Effector memory CD4-positive, alpha-beta T cell (primary cell): ENCODE data around the gene FOXP1.

ENCODE experiments used
- DNase-seq, 3 donors: peaks; one replicate each; pipeline ENCODE4 v3.0.0-alpha.2; 2020
- H3K27ac ChIP-seq: 2 replicates; pipeline ENCODE4 v1.7.0; 2013; ENCODE audit warnings: mild to moderate bottlenecking, low read length, moderate library complexity; ENCODE audit not compliant: insufficient read depth, poor library complexity, severe bottlenecking
- H3K27me3 ChIP-seq: replicated peaks from 2 replicates; pipeline ENCODE4 v1.7.0; 2013; ENCODE audit warnings: mild to moderate bottlenecking, low read length; ENCODE audit not compliant: insufficient read depth, control insufficient read depth, poor library complexity, severe bottlenecking
- H3K36me3 ChIP-seq: 2 replicates; pipeline ENCODE4 v1.7.0; 2013; ENCODE audit warnings: mild to moderate bottlenecking, low read length, moderate library complexity; ENCODE audit not compliant: control insufficient read depth, insufficient read depth
- H3K4me1 ChIP-seq: 2 replicates; pipeline ENCODE4 v1.7.0; 2013; ENCODE audit warnings: low read length, mild to moderate bottlenecking; ENCODE audit not compliant: control insufficient read depth, insufficient read depth, poor library complexity, severe bottlenecking
- H3K4me3 ChIP-seq: 2 replicates; pipeline ENCODE4 v1.7.0; 2013; ENCODE audit warnings: low read length, low read depth, mild to moderate bottlenecking; ENCODE audit not compliant: insufficient read depth, poor library complexity, severe bottlenecking
- H3K9me3 ChIP-seq: 2 replicates; pipeline ENCODE4 v1.7.0; 2013; ENCODE audit warnings: mild to moderate bottlenecking, low read length, moderate library complexity; ENCODE audit not compliant: control insufficient read depth

Gene FOXP1

GRCh38 chr3:71266875-71267274 lies 316.7 kb downstream of the FOXP1 start:
- Histone ChIP-seq H3K4me3 (no peak overlapping the region), H3K27me3 (no peaks in the 10 kb centered on the region), H3K9me3 (no peaks in the 10 kb centered on the region), H3K27ac (no peak overlapping the region), H3K4me1 (no peaks in the 10 kb centered on the region), H3K36me3 (no peaks in the 10 kb centered on the region)
- no peak for DNase-seq

DNA sequence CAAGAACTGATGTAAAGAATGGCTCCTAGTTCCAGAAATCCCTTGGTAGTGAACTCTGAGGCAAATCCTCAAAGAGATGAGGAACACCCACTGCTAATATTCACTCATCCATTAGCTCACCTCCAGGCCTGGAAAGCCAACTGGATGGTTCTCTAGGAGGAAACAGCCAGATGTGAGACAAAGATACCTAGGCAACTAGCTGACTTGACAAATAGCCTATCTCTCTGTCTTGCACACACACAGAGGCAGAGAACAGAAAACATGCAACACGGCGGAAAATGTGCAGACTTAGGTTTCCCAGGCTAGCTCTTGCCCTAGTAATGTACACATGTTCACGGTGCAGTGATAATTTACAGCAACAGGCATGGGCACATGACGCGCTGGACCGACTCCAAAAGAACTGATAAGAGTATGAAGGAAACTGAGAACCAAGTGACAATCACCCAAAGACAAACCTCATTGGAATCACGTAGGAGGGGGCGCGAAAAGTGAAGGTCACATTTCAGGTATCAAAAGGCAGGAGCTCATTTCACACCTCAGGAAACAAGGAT lies 318.1 kb downstream of the FOXP1 start:
- H3K27me3 ChIP-seq: no peaks in the 10 kb centered on the region
- no peaks in the 10 kb centered on the region for H3K4me1 ChIP-seq
- H3K9me3 ChIP-seq: no peaks in the 10 kb centered on the region
- no peak for DNase-seq
- no peaks in the 10 kb centered on the region for H3K36me3 ChIP-seq
- no peak overlapping the region for H3K27ac ChIP-seq
- H3K4me3 ChIP-seq: no peak overlapping the region

DNA sequence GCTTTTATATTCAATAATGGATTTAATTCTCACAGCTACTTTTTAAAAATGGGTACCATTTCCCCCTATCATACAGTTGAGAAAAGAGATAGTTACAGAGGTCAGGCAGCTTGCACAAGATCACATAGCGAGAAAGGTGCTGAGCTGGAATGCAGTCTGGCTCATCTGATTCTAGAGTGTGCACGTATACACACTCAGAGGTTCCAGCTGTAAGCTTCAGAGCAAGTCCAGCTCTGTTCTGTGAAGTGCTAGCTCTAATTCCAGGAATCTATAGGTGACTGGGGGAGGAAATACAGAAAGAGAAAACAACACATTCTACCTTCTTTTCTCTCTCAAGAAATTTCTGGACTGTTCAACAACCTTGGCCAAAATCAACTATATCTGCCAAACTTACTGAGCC lies 318.7 kb downstream of the FOXP1 start:
- DNase-seq: no peak
- no peak overlapping the region for H3K27ac ChIP-seq
- no peaks in the 10 kb centered on the region for H3K36me3 ChIP-seq
- H3K27me3 ChIP-seq: no peaks in the 10 kb centered on the region
- H3K4me1 ChIP-seq: no peaks in the 10 kb centered on the region
- H3K9me3 ChIP-seq: no peaks in the 10 kb centered on the region
- no peak overlapping the region for H3K4me3 ChIP-seq

DNA sequence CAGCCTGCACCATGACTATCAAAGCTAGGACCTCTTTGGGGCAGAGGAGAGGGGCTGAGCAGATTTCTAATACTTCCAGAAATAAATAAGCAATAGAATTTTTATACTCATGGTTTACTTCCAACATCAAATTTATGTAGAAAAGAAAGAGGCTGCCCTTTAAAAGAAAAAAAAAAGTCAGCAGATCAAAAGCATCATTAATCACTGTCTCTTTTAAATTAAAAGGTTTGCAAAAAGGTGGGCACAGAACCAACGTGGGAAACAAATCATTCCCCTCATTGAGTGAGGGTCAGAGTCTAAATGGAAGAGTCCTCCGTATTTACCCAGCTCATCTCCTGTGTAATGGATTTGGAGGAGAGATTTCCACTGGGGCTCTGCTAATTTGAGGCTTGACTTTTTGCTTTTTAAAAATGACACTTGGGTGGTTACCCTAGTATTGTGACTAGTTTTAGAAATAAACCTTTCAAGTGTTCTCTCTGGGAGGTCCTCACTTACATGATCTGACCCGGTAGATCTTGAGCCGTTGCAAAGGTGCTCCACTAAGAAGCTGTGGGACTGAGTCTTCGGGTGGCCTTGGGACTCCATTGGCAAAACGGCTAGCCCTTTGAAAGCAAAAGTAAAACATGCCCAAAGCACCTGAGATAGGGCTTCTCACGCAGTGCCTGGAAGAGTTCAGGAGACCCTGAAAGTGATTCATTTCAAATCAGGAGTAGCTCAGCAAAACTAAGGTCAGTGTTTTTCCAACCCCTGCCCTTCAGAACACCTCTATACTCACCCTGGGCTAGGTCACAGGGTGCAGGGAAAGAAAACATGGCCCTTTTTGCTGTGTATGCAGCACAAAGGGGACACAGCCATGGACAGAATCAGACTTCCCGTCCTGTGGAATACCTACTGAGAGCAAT lies 320.9 kb downstream of the FOXP1 start:
- H3K4me3 ChIP-seq: no peak overlapping the region
- H3K4me1 ChIP-seq: no peaks in the 10 kb centered on the region
- no peak overlapping the region for H3K27ac ChIP-seq
- no peaks in the 10 kb centered on the region for H3K36me3 ChIP-seq
- no peaks in the 10 kb centered on the region for H3K27me3 ChIP-seq
- no peaks in the 10 kb centered on the region for H3K9me3 ChIP-seq
- DNase-seq: no peak

DNA sequence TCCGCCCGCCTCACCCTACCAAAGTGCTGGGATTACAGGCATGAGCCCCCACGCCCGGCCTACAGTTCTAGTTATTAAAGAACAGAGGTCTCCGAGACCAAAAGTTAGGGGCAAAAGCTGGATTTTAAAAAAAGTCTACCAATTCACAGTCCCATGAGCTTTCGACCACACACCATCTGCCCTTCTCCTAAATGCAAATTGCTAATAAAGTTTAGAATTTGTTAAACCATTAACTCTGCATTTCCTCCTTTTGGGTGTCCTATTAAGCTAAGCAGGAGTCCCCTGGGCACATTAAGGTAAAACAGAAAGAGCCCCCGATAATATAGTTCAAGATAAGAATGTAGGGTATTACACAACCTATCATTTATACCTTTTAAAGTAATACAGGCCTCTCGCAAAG lies 322.7 kb downstream of the FOXP1 start:
- Histone ChIP-seq H3K4me3 (no peak overlapping the region), H3K36me3 (no peaks in the 10 kb centered on the region), H3K4me1 (no peaks in the 10 kb centered on the region), H3K27ac (no peak overlapping the region), H3K9me3 (no peaks in the 10 kb centered on the region), H3K27me3 (no peaks in the 10 kb centered on the region)
- no peak for DNase-seq

- no peak for DNase-seq
- H3K4me1 ChIP-seq: no peaks in the 10 kb centered on the region
- H3K9me3 ChIP-seq: no peaks in the 10 kb centered on the region
- no peak overlapping the region for H3K4me3 ChIP-seq
- H3K27ac ChIP-seq: no peak overlapping the region
- H3K36me3 ChIP-seq: no peaks in the 10 kb centered on the region
- no peaks in the 10 kb centered on the region for H3K27me3 ChIP-seq
Observed at GRCh38 chr3:71258526-71258925, 325.0 kb downstream of the FOXP1 start.

DNA sequence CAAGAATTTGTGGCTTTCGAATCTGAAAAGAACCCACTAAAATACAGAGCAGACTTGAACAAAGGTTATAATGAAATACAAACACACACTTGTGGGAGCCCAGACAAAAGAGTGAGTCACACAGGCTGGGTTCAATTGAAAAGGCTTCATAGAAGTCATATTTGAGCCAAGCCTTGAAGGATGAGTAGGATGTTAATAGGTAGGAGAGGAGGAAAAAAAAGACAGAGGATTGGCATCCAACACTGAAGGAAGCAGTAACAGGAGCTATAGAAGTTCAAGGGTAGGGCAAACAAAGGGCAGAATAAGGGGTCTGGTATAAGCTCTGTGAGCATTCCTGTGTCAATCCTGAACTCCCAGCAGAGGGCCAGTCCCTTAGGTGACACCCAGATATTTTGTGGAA lies 325.4 kb downstream of the FOXP1 start:
- no peaks in the 10 kb centered on the region for H3K27me3 ChIP-seq
- H3K36me3 ChIP-seq: no peaks in the 10 kb centered on the region
- no peak overlapping the region for H3K27ac ChIP-seq
- H3K4me1 ChIP-seq: no peaks in the 10 kb centered on the region
- DNase-seq: no peak
- no peak overlapping the region for H3K4me3 ChIP-seq
- H3K9me3 ChIP-seq: no peaks in the 10 kb centered on the region

GRCh38 chr3:71255498-71255897 lies 328.0 kb downstream of the FOXP1 start:
- Histone ChIP-seq H3K27ac (no peak overlapping the region), H3K4me3 (no peak overlapping the region), H3K36me3 (no peaks in the 10 kb centered on the region), H3K27me3 (no peaks in the 10 kb centered on the region), H3K4me1 (no peaks in the 10 kb centered on the region), H3K9me3 (no peaks in the 10 kb centered on the region)
- no peak for DNase-seq

GRCh38 chr3:71254281-71255057 lies 329.1 kb downstream of the FOXP1 start:
- Histone ChIP-seq H3K27ac (no peak overlapping the region), H3K4me3 (no peak overlapping the region), H3K36me3 (no peaks in the 10 kb centered on the region), H3K9me3 (no peaks in the 10 kb centered on the region), H3K4me1 (peaks cover 6% of the 10 kb centered on the region), H3K27me3 (no peaks in the 10 kb centered on the region)
- DNase-seq: no peak

- Histone ChIP-seq H3K27ac (no peak overlapping the region), H3K4me1 (peaks cover 6% of the 10 kb centered on the region)
Observed at GRCh38 chr3:71253169-71253568, 330.4 kb downstream of the FOXP1 start.

More at GRCh38 chr3:71253169-71253568, 330.4 kb downstream of the FOXP1 start:
- no peak for DNase-seq
- Histone ChIP-seq H3K9me3 (no peaks in the 10 kb centered on the region), H3K4me3 (no peak overlapping the region), H3K36me3 (no peaks in the 10 kb centered on the region), H3K27me3 (no peaks in the 10 kb centered on the region)
